HEK293T (cell line): ENCODE data around the gene MYH4.

Source experiments
- BHLHE40 ChIP-seq: fragments of 450-650 bp; IDR thresholded peaks from 2 replicates; pipeline ENCODE4 v1.6.1; 2016; ENCODE audit warnings: mild to moderate bottlenecking, moderate library complexity, borderline replicate concordance
- CTBP1 ChIP-seq: fragments of 450-650 bp; IDR thresholded peaks from 2 replicates; pipeline ENCODE4 v1.6.1; 2016; ENCODE audit warnings: borderline replicate concordance
- ELF4 ChIP-seq: fragments of 450-650 bp; IDR thresholded peaks from 2 replicates; pipeline ENCODE4 v1.6.1; 2017; ENCODE audit warnings: antibody characterized with exemption
- FOXA1 ChIP-seq: fragments of 450-650 bp; IDR thresholded peaks from 2 replicates; pipeline ENCODE4 v1.6.1; 2016; ENCODE audit warnings: mild to moderate bottlenecking
- FOXK2 ChIP-seq: fragments of 450-650 bp; IDR thresholded peaks from 2 replicates; pipeline ENCODE4 v1.6.1; 2016; ENCODE audit warnings: mild to moderate bottlenecking
- FOXM1 ChIP-seq: fragments of 450-650 bp; IDR thresholded peaks from 2 replicates; pipeline ENCODE4 v1.6.1; 2017; ENCODE audit warnings: mild to moderate bottlenecking, borderline replicate concordance
- HDGF ChIP-seq: fragments of 450-650 bp; IDR thresholded peaks from 2 replicates; pipeline ENCODE4 v1.6.1; 2017; ENCODE audit warnings: antibody characterized with exemption, borderline replicate concordance
- L3MBTL2 ChIP-seq: fragments of 450-650 bp; conservative IDR thresholded peaks from 2 replicates; pipeline ENCODE4 v1.6.1; 2016; ENCODE audit warnings: mild to moderate bottlenecking
- NFRKB ChIP-seq: fragments of 450-650 bp; IDR thresholded peaks from 2 replicates; pipeline ENCODE4 v1.6.1; 2016; ENCODE audit warnings: mild to moderate bottlenecking, moderate library complexity
- ZNF384 ChIP-seq: fragments of 450-650 bp; IDR thresholded peaks from 2 replicates; pipeline ENCODE4 v1.6.1; 2016

DNA sequence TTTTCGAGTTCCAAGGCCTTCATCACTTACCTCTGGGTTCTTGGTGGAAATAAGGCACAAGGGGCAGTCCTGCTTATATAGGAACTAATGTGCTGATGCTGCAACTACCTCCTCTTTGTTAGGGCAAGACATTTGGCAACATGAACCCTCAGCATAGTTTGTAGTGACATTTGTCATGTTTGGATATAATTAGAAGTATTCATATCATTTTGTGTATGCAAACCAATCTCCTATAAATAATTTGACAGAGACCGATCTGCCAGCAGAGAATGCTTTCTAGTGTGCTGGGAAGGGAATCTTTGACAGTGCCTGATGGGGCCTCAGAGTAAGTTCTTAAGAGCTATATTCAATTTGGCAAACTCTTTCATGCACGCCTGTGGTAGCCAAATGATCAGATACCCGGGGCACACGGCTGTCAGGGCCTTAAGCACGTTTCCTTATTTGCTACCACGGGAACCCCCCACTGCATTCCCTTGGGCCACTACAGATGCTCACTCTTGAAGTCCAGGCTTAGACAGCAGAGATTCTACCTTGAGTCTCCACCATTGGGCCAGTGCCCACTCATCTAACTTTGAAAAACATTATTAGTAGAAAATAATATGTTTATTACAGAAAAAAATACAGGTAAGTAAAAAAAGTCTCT is 47.3 kb downstream of the MYH4 start, which contains the start of gene MYH8:
- TF ChIP-seq CTBP1, result no peak
- no peak for TF ChIP-seq ELF4
- TF ChIP-seq NFRKB, result no peak
- no peak for TF ChIP-seq L3MBTL2
- no peak for TF ChIP-seq ZNF384
- TF ChIP-seq BHLHE40, result no peak
- TF ChIP-seq FOXK2, result no peak
- TF ChIP-seq HDGF, result no peak
- TF ChIP-seq FOXA1, result no peak
- no peak for TF ChIP-seq FOXM1
